ENCODE data around the gene CABP2. TPM values are rescaled to one million over a fixed set of nuclear protein-coding genes. Genes with fewer than 3 reads are reported as not detected.

The CABP2 gene
- total and polyA plus RNA-seq, 10 of the 15 experiments (the other 5 are each of a cell fraction or from before 2014, with no cell fraction given): not detected

DNA sequence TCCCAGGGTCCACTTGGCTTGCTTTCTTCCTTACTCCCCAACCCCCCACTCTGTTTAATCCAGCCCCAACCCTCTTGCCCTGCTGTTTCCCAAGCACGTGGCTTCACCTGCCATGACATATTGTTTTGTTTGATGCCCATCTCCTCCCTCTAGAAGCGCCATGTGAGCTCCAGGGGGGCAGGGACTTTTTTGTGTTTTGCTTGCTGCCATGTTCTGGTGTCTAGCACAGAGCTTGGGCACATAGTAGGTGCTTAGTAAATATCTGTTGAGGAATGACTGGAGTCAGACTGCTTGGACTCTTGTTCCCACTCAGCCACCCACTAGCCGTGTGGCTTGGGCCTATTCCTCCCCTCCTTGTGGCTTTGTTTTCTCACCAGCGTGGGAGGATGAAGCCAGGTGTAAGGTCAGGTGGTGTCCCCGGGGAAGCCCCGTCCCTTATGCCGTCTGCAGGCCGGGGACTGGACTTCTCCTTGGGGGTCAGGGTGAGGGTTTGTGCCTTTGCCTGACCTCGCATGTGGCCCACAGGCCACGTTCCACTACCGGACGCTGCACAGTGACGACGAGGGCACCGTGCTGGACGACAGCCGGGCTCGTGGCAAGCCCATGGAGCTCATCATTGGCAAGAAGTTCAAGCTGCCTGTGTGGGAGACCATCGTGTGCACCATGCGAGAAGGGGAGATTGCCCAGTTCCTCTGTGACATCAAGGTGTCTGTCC lies 36.6 kb downstream of the CABP2 start:
- 0 out of 2 replicates have a peak overlapping the region, but pooled peaks have one; percentile 1 for H3K4me3 ChIP-seq
- ChIA-PET CTCF (interaction anchor here (1.3 to 6.7 kb wide), 5 partner anchors 18 to 135 kb away, joined by 5 to 37 read pairs (median 9); partner anchors contain the start of genes PITPNM1, PPP1CA, PTPRCAP and TBC1D10C), RAD21 (ENCODE audit: unreplicated experiment) (interaction anchor here (0.6 to 6.9 kb wide), 17 partner anchors 16 to 142 kb away, joined by 3 to 95 read pairs (median 4); partner anchors contain the start of genes PITPNM1, POLD4, PPP1CA and PTPRCAP), POLR2A (interaction anchor here (0.6 to 6.8 kb wide), 17 partner anchors 10 to 142 kb away, joined by 3 to 112 read pairs (median 6); partner anchors contain the start of genes CLCF1, PITPNM1, POLD4 and PPP1CA), SMC1A (ENCODE audit: uncharacterized antibody, unreplicated experiment) (interaction anchor here (0.8 to 6.2 kb wide), 10 partner anchors 18 to 169 kb away, joined by 3 to 43 read pairs (median 6); partner anchors contain the start of genes PITPNM1, PTPRCAP, RAD9A and TMEM134)
- in situ Hi-C loops (cut with MboI) (no loop called here), intact Hi-C loops (cut with micrococcal nuclease; ENCODE audit: unreplicated experiment) (loop anchor here (2.0 to 10.0 kb wide), 3 partner anchors 20 to 222 kb away; partner anchors contain the start of genes GRK2 and POLD4)
- H3K27me3 ChIP-seq (replicated peaks in 1 of 2; ENCODE audit: control insufficient read depth in 2 of 2, insufficient read depth in 2 of 2, low read length in 1 of 2): no peaks in the 10 kb centered on the region
- H3K79me2 ChIP-seq (ENCODE audit: control insufficient read depth, insufficient read depth, low read length): peaks cover 33% of the 10 kb centered on the region
- no peak overlapping the region; the same call in 1 of the 2 replicates for H2AFZ ChIP-seq (ENCODE audit: control insufficient read depth, low read depth, low read length)
- no peaks in the 10 kb centered on the region for H4K20me1 ChIP-seq (ENCODE audit: control insufficient read depth, insufficient read depth)
- H3K9me3 ChIP-seq (replicated peaks; ENCODE audit: control insufficient read depth, insufficient read depth, low read length): no peaks in the 10 kb centered on the region
- H3K36me3 ChIP-seq (ENCODE audit: control insufficient read depth in 2 of 2, insufficient read depth in 2 of 2, low read length in 1 of 2): peaks cover 4 to 21% of the 10 kb centered on the region in 2 experiments; a peak in 3 of 4 replicates
- H3K27ac ChIP-seq (ENCODE audit: control insufficient read depth, insufficient read depth): peak overlapping the region; percentile 70
- H3K4me1 ChIP-seq (ENCODE audit: control insufficient read depth, insufficient read depth, low read length): peaks cover 44% of the 10 kb centered on the region
- WGBS (ENCODE audit: insufficient coverage, insufficient replicate concordance, low lambda C conversion rate, missing lambda C conversion rate): 5% methylated on average over 20 of the region's 20 CpGs
- no TSS peak for BruUV-seq (replicated peaks)
- peak; percentile 87 for DNase-seq (ENCODE audit: low read depth, low spot score)
- peak overlapping the region; percentile 80 for H3K4me2 ChIP-seq (ENCODE audit: control insufficient read depth, insufficient read depth)
- peak; percentile 49 for ATAC-seq
- H3K9ac ChIP-seq (ENCODE audit: control insufficient read depth, insufficient read depth, low read length): peak overlapping the region; percentile 25
- FAIRE-seq: peak; percentile 66
- peak; percentile 51; the same call in 1 of the 2 replicates for TF ChIP-seq POLR2AphosphoS2 (IDR thresholded peaks at IDR 0.05; ENCODE audit: low read depth, low read length)
- TF ChIP-seq EZH2 (IDR thresholded peaks at IDR 0.05; ENCODE audit: borderline replicate concordance, control insufficient read depth, low read depth, low read length): no peak
- peak; percentile 92 for TF ChIP-seq IRF4 (IDR thresholded peaks at IDR 0.05; ENCODE audit: low read depth, low read length)
- no peak for TF ChIP-seq NFXL1 (IDR thresholded peaks at IDR 0.05; ENCODE audit: borderline replicate concordance)
- TF ChIP-seq, protein P1, sequence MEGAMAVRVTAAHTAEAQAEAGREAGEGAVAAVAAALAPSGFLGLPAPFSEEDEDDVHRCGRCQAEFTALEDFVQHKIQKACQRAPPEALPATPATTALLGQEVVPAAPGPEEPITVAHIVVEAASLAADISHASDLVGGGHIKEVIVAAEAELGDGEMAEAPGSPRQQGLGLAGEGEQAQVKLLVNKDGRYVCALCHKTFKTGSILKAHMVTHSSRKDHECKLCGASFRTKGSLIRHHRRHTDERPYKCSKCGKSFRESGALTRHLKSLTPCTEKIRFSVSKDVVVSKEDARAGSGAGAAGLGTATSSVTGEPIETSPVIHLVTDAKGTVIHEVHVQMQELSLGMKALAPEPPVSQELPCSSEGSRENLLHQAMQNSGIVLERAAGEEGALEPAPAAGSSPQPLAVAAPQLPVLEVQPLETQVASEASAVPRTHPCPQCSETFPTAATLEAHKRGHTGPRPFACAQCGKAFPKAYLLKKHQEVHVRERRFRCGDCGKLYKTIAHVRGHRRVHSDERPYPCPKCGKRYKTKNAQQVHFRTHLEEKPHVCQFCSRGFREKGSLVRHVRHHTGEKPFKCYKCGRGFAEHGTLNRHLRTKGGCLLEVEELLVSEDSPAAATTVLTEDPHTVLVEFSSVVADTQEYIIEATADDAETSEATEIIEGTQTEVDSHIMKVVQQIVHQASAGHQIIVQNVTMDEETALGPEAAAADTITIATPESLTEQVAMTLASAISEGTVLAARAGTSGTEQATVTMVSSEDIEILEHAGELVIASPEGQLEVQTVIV (IDR thresholded peaks at IDR 0.05; ENCODE audit: borderline replicate concordance, partially characterized antibody): no peak
- TF ChIP-seq, protein P2, sequence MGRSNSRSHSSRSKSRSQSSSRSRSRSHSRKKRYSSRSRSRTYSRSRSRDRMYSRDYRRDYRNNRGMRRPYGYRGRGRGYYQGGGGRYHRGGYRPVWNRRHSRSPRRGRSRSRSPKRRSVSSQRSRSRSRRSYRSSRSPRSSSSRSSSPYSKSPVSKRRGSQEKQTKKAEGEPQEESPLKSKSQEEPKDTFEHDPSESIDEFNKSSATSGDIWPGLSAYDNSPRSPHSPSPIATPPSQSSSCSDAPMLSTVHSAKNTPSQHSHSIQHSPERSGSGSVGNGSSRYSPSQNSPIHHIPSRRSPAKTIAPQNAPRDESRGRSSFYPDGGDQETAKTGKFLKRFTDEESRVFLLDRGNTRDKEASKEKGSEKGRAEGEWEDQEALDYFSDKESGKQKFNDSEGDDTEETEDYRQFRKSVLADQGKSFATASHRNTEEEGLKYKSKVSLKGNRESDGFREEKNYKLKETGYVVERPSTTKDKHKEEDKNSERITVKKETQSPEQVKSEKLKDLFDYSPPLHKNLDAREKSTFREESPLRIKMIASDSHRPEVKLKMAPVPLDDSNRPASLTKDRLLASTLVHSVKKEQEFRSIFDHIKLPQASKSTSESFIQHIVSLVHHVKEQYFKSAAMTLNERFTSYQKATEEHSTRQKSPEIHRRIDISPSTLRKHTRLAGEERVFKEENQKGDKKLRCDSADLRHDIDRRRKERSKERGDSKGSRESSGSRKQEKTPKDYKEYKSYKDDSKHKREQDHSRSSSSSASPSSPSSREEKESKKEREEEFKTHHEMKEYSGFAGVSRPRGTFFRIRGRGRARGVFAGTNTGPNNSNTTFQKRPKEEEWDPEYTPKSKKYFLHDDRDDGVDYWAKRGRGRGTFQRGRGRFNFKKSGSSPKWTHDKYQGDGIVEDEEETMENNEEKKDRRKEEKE (IDR thresholded peaks at IDR 0.05): no peak
- TF ChIP-seq, protein P3, sequence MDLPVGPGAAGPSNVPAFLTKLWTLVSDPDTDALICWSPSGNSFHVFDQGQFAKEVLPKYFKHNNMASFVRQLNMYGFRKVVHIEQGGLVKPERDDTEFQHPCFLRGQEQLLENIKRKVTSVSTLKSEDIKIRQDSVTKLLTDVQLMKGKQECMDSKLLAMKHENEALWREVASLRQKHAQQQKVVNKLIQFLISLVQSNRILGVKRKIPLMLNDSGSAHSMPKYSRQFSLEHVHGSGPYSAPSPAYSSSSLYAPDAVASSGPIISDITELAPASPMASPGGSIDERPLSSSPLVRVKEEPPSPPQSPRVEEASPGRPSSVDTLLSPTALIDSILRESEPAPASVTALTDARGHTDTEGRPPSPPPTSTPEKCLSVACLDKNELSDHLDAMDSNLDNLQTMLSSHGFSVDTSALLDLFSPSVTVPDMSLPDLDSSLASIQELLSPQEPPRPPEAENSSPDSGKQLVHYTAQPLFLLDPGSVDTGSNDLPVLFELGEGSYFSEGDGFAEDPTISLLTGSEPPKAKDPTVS (IDR thresholded peaks at IDR 0.05; ENCODE audit: low read depth, low read length): no peak
- TF ChIP-seq NRF1 (conservative IDR thresholded peaks at IDR 0.05; ENCODE audit: low read depth, low read length): no peak
